HS-5 (cell line): ENCODE results near the gene LCE3A.
"Not testable (repeated sequence)": the region's sequence is repeated elsewhere in the genome, so short reads cannot be mapped to it uniquely, and the experiment has no call there.

Source experiments
- DNase-seq: peaks from one replicate; pipeline ENCODE4 v3.0.0-alpha.2; 2012; ENCODE audit warnings: low read depth

Gene LCE3A

GRCh38 chr1:152622803-152623202, at the start of gene LCE3A:
Gene LCE3A, minus strand, starts transcription at chr1:152623103. Its CDS starts 0 bp downstream, at chr1:152623103.
- DNase-seq, result no peak

GRCh38 chr1:152667648-152668047, 44.7 kb upstream of the LCE3A start:
- no peak for DNase-seq

GRCh38 chr1:152666171-152666570, 43.3 kb upstream of the LCE3A start:
- DNase-seq, result not testable (repeated sequence)

GRCh38 chr1:152663098-152663497, 40.2 kb upstream of the LCE3A start, which contains the start of gene LCE2D:
Gene LCE2D, plus strand, starts transcription at chr1:152663380. Its CDS starts 726 bp downstream, at chr1:152664106.
- DNase-seq, result no peak

GRCh38 chr1:152658649-152659048, 35.7 kb upstream of the LCE3A start:
- no peak for DNase-seq

- no peak for DNase-seq
Observed at GRCh38 chr1:152657677-152658076, 34.8 kb upstream of the LCE3A start.

GRCh38 chr1:152656459-152656858, 33.6 kb upstream of the LCE3A start:
- DNase-seq, result no peak

- peak; percentile 51 for DNase-seq
Observed at GRCh38 chr1:152654110-152654509, 31.2 kb upstream of the LCE3A start.

- peak; percentile 63 for DNase-seq
Observed at GRCh38 chr1:152646656-152647055, 23.8 kb upstream of the LCE3A start.

GRCh38 chr1:152645146-152645545, 22.2 kb upstream of the LCE3A start:
- no peak for DNase-seq

- DNase-seq, result no peak
Observed at GRCh38 chr1:152643945-152644344, 21.0 kb upstream of the LCE3A start.

GRCh38 chr1:152640351-152640750, 17.4 kb upstream of the LCE3A start:
- DNase-seq, result no peak

GRCh38 chr1:152630596-152630995, 7.7 kb upstream of the LCE3A start:
- no peak for DNase-seq

- DNase-seq, result no peak
Observed at GRCh38 chr1:152626744-152627143, 3.8 kb upstream of the LCE3A start.

- DNase-seq, result no peak
Observed at GRCh38 chr1:152623203-152623844, 421 bp upstream of the LCE3A start.

- no peak for DNase-seq
Observed at GRCh38 chr1:152621993-152622392, 910 bp downstream of the LCE3A start.

GRCh38 chr1:152613511-152613910, 9.4 kb downstream of the LCE3A start, which contains the start of gene LCE3B:
Gene LCE3B, plus strand, starts transcription at chr1:152613811. Its CDS starts 0 bp downstream, at chr1:152613811.
- DNase-seq, result no peak

- DNase-seq, result no peak
Observed at GRCh38 chr1:152599934-152600333, 23.0 kb downstream of the LCE3A start, which contains the start of gene LCE3C. Gene LCE3C, plus strand, starts transcription at chr1:152600234. Its CDS starts 498 bp downstream, at chr1:152600732.

GRCh38 chr1:152596986-152597385, 25.9 kb downstream of the LCE3A start:
- DNase-seq, result no peak

- no peak for DNase-seq
Observed at GRCh38 chr1:152585586-152585985, 37.3 kb downstream of the LCE3A start.

- peak; percentile 78 for DNase-seq
Observed at GRCh38 chr1:152582647-152583046, 40.3 kb downstream of the LCE3A start.

- DNase-seq, result no peak
Observed at GRCh38 chr1:152580433-152580832, 42.5 kb downstream of the LCE3A start, which contains the start of gene LCE3D. Gene LCE3D, minus strand, starts transcription at chr1:152580516. Its CDS starts 580 bp downstream, at chr1:152579936.

- DNase-seq, result not testable (repeated sequence)
Observed at GRCh38 chr1:152579526-152579925, 43.4 kb downstream of the LCE3A start.

GRCh38 chr1:152577168-152577567, 45.7 kb downstream of the LCE3A start:
- peak; percentile 28 for DNase-seq
